Measurements from ENCODE around the gene PFDN1.

Gene PFDN1

GRCh38 chr5:140295414-140295813, 7.5 kb downstream of the PFDN1 start:
- DNase-seq = no peak

- DNase-seq = no peak
Measured at GRCh38 chr5:140294753-140295152, 8.1 kb downstream of the PFDN1 start.

- no peak for DNase-seq
Measured at GRCh38 chr5:140293849-140294100, 9.1 kb downstream of the PFDN1 start.

GRCh38 chr5:140293091-140293848, 9.6 kb downstream of the PFDN1 start:
- no peak for DNase-seq

GRCh38 chr5:140292212-140293036, 10.5 kb downstream of the PFDN1 start:
- no peak for DNase-seq

DNA sequence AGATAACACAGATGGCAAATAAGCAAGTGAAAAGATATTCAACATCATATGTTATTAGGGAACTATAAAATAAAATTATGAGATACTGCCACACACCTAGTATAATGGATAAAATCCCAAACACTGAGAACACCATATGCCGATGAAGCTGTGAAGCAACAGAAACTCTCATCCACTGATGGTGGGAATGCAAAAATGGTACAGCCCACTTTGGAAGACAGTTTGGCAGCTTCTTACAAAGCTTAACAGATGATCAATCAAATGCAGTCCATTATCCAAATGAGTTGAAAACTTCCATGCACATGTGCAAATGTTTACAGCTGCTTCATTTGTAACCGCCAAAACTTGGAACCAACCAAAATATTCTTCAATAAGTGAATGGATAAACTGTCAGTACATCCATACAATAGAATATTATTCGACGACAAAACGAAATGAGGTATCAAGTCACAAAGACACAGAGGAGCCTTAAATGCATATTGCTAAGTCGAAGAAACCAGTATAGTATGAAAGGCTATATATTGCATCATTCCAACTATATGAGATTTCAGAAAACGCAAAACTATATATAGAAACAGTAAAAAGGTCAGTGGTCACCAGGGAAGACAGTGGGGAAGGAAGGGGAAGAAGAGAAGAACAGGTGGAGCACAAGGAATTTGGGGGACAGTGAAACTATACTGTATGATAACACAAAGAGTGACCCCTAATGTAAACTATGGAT, 14.9 kb downstream of the PFDN1 start:
- no peak for DNase-seq

DNA sequence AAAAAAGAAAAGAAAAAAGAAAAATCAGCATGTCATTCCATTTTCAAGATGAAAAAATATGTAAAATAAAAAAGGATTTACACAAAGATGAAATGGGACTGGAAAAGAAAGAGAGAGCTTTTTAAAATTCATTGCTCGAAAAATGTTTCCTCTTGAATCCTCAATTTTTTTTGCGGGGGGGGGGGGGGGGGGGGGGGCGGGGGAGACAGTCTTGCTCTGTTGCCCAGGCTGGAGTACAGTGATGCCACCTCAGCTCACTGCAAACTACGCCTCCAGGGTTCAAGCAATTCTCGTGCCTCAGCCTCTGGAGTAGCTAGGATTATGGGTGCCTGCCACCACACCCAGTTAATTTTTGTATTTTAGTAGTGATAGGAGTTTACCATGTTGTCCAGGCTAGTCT, 16.5 kb downstream of the PFDN1 start:
- no peak for DNase-seq

GRCh38 chr5:140284013-140284412, 18.9 kb downstream of the PFDN1 start:
- DNase-seq = no peak

- DNase-seq = no peak
Measured at GRCh38 chr5:140282266-140282665, 20.6 kb downstream of the PFDN1 start.

GRCh38 chr5:140275837-140276236, 27.1 kb downstream of the PFDN1 start:
- DNase-seq = no peak

DNA sequence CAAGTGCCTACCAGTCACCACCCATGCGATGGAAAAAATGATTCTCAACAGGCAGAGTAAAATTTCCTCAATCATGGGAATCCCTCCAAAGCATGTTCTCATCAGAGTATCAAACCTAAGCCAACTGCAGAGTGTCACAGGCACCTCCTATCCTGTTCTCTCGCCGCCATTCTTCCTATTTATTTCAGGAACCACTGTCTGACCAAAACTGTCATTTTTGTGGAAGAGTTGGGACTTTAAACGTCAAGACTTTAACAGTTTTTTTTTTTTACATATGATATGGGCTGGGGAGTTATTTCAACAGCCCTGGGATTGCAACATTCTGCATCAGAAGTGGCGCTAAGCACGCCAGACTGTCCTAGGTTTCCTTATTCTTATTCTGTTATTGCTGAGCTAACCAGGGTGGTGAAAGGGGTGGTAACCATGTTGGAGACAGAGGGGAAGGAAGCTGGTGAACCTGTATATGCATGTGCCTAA, 29.5 kb downstream of the PFDN1 start:
- no peak for DNase-seq

GRCh38 chr5:140270008-140270407, 32.9 kb downstream of the PFDN1 start:
- DNase-seq = no peak

DNA sequence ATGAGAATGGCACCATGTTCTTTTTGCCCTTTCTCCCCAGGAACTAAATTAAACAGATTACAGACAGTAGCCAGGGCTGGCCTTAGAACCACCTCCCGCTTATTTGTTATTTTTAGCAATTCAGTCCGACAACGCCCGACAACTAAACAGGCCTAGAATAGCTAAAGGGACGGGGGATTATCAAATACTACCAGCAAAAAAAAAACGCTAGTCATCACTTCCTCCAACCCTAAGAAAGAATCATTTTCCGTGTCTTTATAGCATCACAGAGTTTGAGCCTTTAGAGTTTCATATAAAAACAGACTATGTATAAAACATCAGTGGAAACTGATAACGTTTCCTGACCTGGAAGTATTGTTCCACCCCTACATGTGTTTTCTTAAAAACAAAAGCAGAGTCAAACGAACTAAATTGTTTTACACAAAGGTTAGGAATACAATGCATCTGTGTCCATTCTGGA, 35.3 kb downstream of the PFDN1 start:
- DNase-seq = no peak

DNA sequence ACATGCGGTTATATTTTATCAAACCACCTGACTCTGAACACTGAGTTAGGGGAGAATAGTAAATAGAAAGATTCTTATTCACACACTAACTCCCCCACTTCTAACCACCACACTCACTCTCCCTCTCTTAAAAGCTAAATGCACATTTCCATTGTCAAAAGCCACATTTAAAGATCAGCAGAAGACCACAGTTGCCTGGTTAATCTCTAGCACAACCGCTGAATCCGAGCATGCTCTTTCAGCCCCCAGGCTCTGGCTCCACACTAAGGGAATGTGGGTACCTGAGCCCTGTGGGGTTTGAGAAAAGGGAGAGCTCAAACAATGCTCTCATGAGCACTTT, 35.7 kb downstream of the PFDN1 start:
- DNase-seq = no peak

GRCh38 chr5:140266471-140267200, 36.3 kb downstream of the PFDN1 start:
- DNase-seq = no peak

GRCh38 chr5:140265845-140266244, 37.1 kb downstream of the PFDN1 start:
- DNase-seq = no peak

DNA sequence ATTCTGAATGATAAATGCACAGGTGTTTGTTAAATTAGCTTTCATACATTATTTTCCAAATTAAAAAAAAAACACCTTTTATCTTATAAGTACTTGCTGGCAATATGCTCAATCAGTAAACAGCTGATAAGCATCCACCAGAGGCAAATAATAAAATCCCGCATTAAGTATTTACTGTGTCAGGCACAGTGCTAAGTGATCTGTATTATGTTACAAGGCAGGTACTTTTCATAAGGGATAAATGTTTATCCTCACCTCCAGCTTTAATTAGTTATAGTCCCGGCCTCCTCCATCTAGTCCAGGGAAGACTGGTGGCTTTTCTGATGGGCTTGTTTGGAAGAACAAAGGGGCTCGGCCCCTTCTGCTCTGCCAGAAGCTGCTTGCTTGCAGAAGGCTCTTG, 40.1 kb downstream of the PFDN1 start:
- no peak for DNase-seq

GRCh38 chr5:140262221-140262620, 40.7 kb downstream of the PFDN1 start:
- no peak for DNase-seq

DNA sequence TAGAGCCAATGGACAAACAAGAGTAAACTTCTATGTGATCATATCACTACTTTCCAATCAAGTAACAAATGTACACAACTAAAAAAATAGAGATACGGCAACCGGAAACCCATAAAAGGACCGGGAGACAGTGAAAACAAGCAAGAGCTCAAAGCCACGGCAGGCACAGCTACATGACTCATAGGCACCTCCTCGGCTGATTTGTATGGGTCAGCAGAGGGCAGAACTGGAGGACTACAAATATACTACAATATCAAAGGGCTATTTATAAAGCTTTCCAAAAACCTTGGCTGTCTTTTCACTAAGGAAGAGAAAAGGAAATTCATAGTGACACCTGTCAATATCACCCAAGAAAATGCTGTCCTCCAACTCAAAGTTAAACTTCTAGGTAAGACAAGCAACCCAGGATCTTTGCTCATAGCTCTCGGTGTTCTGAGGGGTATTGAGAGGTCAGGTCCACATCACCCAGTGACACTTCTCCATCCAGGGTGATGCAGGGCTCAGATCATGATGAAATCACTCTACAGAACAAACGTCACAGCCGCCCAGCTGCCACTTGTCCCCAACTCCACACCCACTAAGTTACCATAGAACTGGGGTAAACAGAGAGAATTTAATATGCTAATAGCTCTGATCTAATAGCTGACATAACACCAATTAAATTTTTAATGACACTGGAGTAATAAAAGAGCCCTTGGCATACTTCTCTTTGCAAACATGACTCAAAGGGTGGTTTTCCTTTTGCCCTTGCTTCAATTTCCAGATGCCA, 41.3 kb downstream of the PFDN1 start:
- DNase-seq = no peak

DNA sequence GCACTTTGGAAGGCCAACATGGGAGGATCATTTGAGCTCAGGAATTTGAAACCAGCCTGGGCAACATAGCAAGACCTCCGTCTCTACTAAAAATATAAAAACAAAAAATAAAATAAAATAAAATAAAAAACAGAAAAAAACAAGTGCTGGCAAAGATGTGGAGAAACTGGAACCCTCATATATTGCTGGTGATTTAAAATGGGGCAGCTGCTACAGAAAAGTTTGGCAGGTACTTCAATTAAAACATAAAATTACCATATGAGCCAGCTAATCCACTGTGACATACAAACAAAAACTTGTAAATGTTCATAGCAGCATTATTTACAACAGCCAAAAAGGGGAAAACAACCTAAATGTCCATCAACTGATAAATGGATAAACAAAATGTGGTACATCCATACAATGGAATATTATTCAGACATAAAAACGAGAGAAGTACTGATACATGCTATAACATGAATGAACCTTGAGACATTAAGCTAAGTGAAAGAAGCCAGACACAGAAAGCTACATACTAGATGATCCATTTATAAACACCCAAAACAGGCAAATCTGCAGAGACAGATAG, 42.7 kb downstream of the PFDN1 start:
- DNase-seq = no peak

- DNase-seq = no peak
Measured at GRCh38 chr5:140259500-140259899, 43.4 kb downstream of the PFDN1 start.

DNA sequence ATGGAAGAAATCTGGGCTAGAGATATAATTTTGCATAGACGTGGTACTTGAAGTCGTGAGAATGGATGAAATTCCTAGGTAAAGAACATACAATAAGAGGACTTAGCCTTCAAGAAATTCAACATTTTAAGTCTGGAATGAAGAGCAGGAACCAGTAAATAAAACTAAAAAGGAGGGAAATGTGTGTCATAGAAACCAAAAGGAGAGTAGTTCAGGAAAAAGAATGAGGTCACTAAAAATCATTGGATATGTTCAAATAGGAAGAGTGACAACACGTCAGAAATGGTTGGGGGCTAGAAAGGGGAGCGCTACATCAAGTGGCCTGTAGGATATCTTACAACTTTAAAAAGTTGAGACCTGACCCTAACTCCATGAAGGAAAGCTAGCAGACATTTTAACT, 44.0 kb downstream of the PFDN1 start:
- DNase-seq = no peak
